OCI-LY1 (cell line): Measurements from ENCODE around the gene TRIM13.

Experiments
- H2AFZ ChIP-seq: fragments of 200-600 bp; sonication (generic), shearing (Covaris generic); 2 replicates; pipeline ENCODE4 v1.6.0; 2014; ENCODE audit warnings: antibody characterized with exemption, mild to moderate bottlenecking, low read length
- H3F3A ChIP-seq: fragments of 200-600 bp; sonication (generic), shearing (Covaris generic); 2 replicates; pipeline ENCODE4 v1.6.0; 2014; ENCODE audit warnings: mild to moderate bottlenecking, antibody characterized with exemption, low read length, moderate library complexity; ENCODE audit not compliant: insufficient read depth
- H3K27ac ChIP-seq: fragments of 200-600 bp; sonication (generic); 2 replicates; pipeline ENCODE4 v1.5.1; 2014; ENCODE audit warnings: low read length, mixed run types, mild to moderate bottlenecking, low read depth; ENCODE audit not compliant: poor library complexity, severe bottlenecking
- H3K27me3 ChIP-seq: fragments of 200-600 bp; sonication (generic); 2 replicates; pipeline ENCODE4 v1.6.0; 2014; ENCODE audit warnings: antibody characterized with exemption, mild to moderate bottlenecking, low read length, moderate library complexity; ENCODE audit not compliant: insufficient read depth
- H3K36me3 ChIP-seq: fragments of 200-600 bp; sonication (generic); 2 replicates; pipeline ENCODE4 v1.6.1; 2014; ENCODE audit warnings: mild to moderate bottlenecking, antibody characterized with exemption, low read length, moderate library complexity, mixed read lengths; ENCODE audit not compliant: insufficient read depth
- H3K4me1 ChIP-seq: fragments of 200-600 bp; sonication (generic); 2 replicates; pipeline ENCODE4 v1.5.1; 2014; ENCODE audit warnings: mild to moderate bottlenecking, low read length, moderate library complexity; ENCODE audit not compliant: insufficient read depth, severe bottlenecking
- H3K4me2 ChIP-seq: fragments of 200-600 bp; sonication (generic), shearing (Covaris generic); 2 replicates; pipeline ENCODE4 v1.6.1; 2014; ENCODE audit warnings: low read length
- H3K4me3 ChIP-seq: fragments of 200-600 bp; sonication (generic); 2 replicates; pipeline ENCODE4 v1.5.1; 2014; ENCODE audit warnings: low read length, low read depth, mild to moderate bottlenecking, mixed read lengths; ENCODE audit not compliant: poor library complexity, severe bottlenecking
- H3K79me2 ChIP-seq: fragments of 200-600 bp; shearing (Covaris generic); 2 replicates; pipeline ENCODE4 v1.6.1; 2016; ENCODE audit warnings: mixed run types, low read length, mixed read lengths; ENCODE audit not compliant: insufficient read depth
- H3K9ac ChIP-seq: fragments of 200-600 bp; sonication (generic), shearing (Covaris generic); 2 replicates; pipeline ENCODE4 v1.6.1; 2014; ENCODE audit warnings: mild to moderate bottlenecking, low read length, mixed read lengths
- H3K9me2 ChIP-seq: fragments of 200-600 bp; sonication (generic), shearing (Covaris generic); 2 replicates; pipeline ENCODE4 v1.6.1; 2014; ENCODE audit warnings: low read depth, mild to moderate bottlenecking, low read length, mixed read lengths
- H3K9me3 ChIP-seq: fragments of 200-600 bp; shearing (Covaris generic); 2 replicates; pipeline ENCODE4 v1.6.1; 2014; ENCODE audit warnings: low read length, mixed read lengths
- H4K20me1 ChIP-seq: fragments of 200-600 bp; sonication (generic), shearing (Covaris generic); 2 replicates; pipeline ENCODE4 v1.6.0; 2016; ENCODE audit warnings: mild to moderate bottlenecking, low read length; ENCODE audit not compliant: insufficient read depth
- CTCF ChIP-seq: fragments of 200-600 bp; sonication (generic), shearing (Covaris generic); IDR thresholded peaks from 2 replicates; pipeline ENCODE4 v1.5.1; 2017; ENCODE audit warnings: mild to moderate bottlenecking, antibody characterized with exemption, low read length, moderate library complexity, mixed read lengths
- EZH2 ChIP-seq: fragments of 200-600 bp; sonication (generic), shearing (Covaris generic); IDR thresholded peaks from 2 replicates; pipeline ENCODE4 v1.8.0; 2017; ENCODE audit warnings: borderline replicate concordance, mixed run types, mild to moderate bottlenecking, antibody characterized with exemption, low read length, moderate library complexity, mixed read lengths

TRIM13 gene

GRCh38 chr13:50025436-50025835 lies 28.6 kb downstream of the TRIM13 start:
- Histone ChIP-seq H4K20me1 (no peaks in the 10 kb centered on the region), H3K79me2 (no peaks in the 10 kb centered on the region), H3K9ac (no peak overlapping the region), H2AFZ (no peak overlapping the region), H3K9me2 (no peaks in the 10 kb centered on the region), H3K4me2 (no peak overlapping the region), H3K4me1 (no peaks in the 10 kb centered on the region), H3K4me3 (no peak overlapping the region), H3K9me3 (no peaks in the 10 kb centered on the region), H3K27me3 (no peaks in the 10 kb centered on the region), H3K36me3 (peaks cover 76% of the 10 kb centered on the region), H3K27ac (no peak overlapping the region), H3F3A (no peaks in the 10 kb centered on the region)
- TF ChIP-seq EZH2 (no peak), CTCF (no peak)

GRCh38 chr13:50026788-50027473 lies 30.1 kb downstream of the TRIM13 start:
- no peaks in the 10 kb centered on the region for H3K9me2 ChIP-seq
- H2AFZ ChIP-seq: no peak overlapping the region
- H3K79me2 ChIP-seq: no peaks in the 10 kb centered on the region
- H4K20me1 ChIP-seq: no peaks in the 10 kb centered on the region
- no peak overlapping the region for H3K9ac ChIP-seq
- TF ChIP-seq CTCF (no peak), EZH2 (no peak)
- no peaks in the 10 kb centered on the region for H3K9me3 ChIP-seq
- H3K4me2 ChIP-seq: no peak overlapping the region
- no peaks in the 10 kb centered on the region for H3K27me3 ChIP-seq
- H3K27ac ChIP-seq: no peak overlapping the region
- peaks cover 64% of the 10 kb centered on the region for H3K36me3 ChIP-seq
- no peaks in the 10 kb centered on the region for H3F3A ChIP-seq
- H3K4me3 ChIP-seq: no peak overlapping the region
- no peaks in the 10 kb centered on the region for H3K4me1 ChIP-seq

GRCh38 chr13:50030315-50030714 lies 33.5 kb downstream of the TRIM13 start:
- TF ChIP-seq EZH2 (no peak), CTCF (no peak)
- no peaks in the 10 kb centered on the region for H3K27me3 ChIP-seq
- H3K4me2 ChIP-seq: no peak overlapping the region
- H3K36me3 ChIP-seq: peaks cover 30% of the 10 kb centered on the region; the same call in 1 of the 2 replicates
- H2AFZ ChIP-seq: no peak overlapping the region
- no peak overlapping the region for H3K9ac ChIP-seq
- no peaks in the 10 kb centered on the region for H3K4me1 ChIP-seq
- H3K27ac ChIP-seq: no peak overlapping the region
- H3K9me3 ChIP-seq: no peaks in the 10 kb centered on the region
- H3F3A ChIP-seq: no peaks in the 10 kb centered on the region
- H3K9me2 ChIP-seq: no peaks in the 10 kb centered on the region
- no peak overlapping the region for H3K4me3 ChIP-seq
- H4K20me1 ChIP-seq: no peaks in the 10 kb centered on the region
- no peaks in the 10 kb centered on the region for H3K79me2 ChIP-seq
